ENCODE data around the gene GRK5.

The GRK5 gene

DNA sequence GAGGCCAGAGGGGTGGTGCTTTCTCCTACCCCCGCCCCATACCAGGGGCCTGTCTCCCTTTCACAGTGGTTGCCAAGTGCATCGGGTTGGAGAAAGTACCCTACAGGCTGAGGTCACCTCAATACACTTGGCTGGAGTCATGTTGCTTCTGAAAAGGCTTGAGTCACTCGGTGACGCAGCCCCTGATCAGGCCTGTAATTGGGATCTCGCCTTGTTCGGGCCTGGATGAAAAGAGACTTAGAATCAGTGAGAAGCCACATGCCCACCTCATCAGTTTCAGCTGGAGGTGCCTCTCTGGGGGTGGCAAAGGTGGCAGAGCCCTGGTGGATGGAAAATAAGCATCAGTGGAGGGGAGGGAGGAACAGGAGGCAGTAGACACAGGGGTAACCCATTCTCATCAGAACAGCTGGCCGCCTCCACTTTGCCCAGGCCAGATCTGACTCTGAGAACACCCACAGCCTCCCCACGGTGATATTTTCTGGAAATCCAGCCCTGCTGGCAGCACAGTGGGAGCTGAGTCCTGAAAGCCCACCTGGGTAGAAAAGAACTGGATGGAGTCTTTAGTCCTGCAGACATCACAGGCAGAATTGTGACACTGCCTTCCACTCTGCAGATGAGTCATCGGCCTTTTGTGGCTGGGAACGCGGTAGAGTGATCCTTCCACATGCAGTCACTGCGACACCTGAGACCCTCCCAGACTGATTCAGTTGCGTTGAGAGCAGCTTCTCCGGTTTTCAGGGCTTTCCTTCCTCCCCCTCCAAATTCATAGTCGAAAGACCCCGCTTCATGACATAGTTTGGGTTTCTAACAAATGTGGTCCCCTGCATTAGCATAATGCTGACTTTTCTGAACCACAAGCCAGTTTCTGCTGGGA, 108.0 kb downstream of the GRK5 start:
- DNase-seq (ENCODE audit: insufficient read length) (peak; percentile 71), FAIRE-seq (peak; percentile 46)
- no peak for TF ChIP-seq POLR2AphosphoS5 (IDR thresholded peaks at IDR 0.05; ENCODE audit: low read depth, low read length)
- no peak for TF ChIP-seq TAF1 (IDR thresholded peaks at IDR 0.05; ENCODE audit: borderline replicate concordance, low read depth, low read length)
- TF ChIP-seq POLR2A (IDR thresholded peaks at IDR 0.05; ENCODE audit: low read depth, low read length), result no peak

DNA sequence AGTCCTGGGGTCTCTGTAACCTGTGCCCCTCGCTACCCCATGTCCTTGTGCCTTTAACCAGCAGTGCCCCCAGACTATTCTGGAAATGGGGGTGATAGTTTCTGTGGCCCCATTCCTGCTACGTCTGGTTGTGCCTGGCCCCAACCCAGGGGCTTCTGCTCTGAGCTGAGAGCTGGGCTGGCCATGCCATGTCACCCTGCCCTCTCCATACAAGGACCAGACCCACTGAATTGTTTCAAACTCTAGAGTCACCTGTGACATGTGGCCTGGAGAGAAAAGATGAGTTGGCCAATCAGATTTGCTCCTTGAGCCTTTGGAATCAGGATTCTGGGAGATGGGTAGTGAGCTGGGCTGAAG, 108.6 kb downstream of the GRK5 start:
- no peak for TF ChIP-seq POLR2A (IDR thresholded peaks at IDR 0.05; ENCODE audit: low read depth, low read length)
- no peak for FAIRE-seq
- no peak for DNase-seq (ENCODE audit: insufficient read length)

DNA sequence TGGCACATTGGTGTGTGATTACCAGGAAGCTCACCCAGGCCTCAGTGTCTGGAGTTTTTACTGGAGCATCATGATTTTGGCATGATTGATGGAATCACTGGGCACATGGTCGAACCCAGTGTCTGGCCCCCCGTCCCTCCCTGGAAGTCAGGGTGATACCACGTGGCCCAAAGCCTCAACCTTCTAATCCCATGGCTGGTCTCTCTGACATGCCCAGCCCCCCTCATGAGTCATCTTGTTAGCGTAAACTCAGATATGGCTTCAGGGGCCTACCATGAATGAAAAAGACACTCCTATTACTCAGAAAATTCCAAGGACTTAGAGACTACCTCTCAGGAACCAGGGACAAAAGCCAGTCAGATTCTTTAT, 109.3 kb downstream of the GRK5 start:
- no peak for FAIRE-seq
- TF ChIP-seq POLR2A (IDR thresholded peaks at IDR 0.05; ENCODE audit: low read depth, low read length), result no peak
- no peak for TF ChIP-seq TAF1 (IDR thresholded peaks at IDR 0.05; ENCODE audit: borderline replicate concordance, low read depth, low read length)
- TF ChIP-seq POLR2AphosphoS5 (IDR thresholded peaks at IDR 0.05; ENCODE audit: low read depth, low read length), result no peak
- DNase-seq (ENCODE audit: insufficient read length), result no peak

DNA sequence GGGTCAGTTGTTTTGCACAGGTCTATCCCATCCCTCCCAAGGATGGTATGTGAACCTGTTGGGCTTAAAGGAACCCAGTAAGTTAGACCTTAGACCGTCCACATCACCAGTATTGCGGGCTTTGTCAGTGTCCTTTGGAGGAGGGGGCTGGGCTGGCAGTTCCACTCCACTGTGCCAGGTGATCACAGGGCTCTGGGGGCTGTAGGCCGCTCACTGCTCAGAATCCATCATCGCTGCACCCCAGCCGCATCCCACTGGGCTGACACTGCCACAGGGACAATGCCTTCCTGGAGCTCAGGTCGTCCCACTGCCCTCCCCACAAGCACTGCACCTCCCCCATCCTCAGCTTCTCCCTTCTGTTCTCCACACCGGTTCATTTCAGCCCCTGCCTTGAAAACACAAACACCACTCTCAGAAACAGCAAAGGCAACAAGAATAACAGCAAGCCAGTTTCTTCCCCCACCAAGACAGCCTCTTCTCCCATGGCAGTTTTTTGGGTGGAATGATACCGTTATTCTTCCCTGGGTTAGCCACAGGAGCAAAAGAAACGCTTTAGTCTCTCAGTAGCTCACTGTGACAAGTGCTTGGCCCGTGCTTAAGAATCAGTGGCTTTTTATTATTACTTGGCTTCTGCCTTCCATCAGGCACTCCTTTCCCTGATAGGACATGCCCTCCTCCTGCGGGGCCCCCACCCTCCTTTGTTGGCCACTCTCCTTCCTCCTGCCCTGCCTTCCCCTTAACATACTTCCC, 111.2 kb downstream of the GRK5 start:
- no peak for DNase-seq (ENCODE audit: insufficient read length)
- no peak for FAIRE-seq
- no peak for TF ChIP-seq POLR2AphosphoS5 (IDR thresholded peaks at IDR 0.05; ENCODE audit: low read depth, low read length)
- TF ChIP-seq POLR2A (IDR thresholded peaks at IDR 0.05; ENCODE audit: low read depth, low read length), result no peak
- no peak for TF ChIP-seq TAF1 (IDR thresholded peaks at IDR 0.05; ENCODE audit: borderline replicate concordance, low read depth, low read length)

DNA sequence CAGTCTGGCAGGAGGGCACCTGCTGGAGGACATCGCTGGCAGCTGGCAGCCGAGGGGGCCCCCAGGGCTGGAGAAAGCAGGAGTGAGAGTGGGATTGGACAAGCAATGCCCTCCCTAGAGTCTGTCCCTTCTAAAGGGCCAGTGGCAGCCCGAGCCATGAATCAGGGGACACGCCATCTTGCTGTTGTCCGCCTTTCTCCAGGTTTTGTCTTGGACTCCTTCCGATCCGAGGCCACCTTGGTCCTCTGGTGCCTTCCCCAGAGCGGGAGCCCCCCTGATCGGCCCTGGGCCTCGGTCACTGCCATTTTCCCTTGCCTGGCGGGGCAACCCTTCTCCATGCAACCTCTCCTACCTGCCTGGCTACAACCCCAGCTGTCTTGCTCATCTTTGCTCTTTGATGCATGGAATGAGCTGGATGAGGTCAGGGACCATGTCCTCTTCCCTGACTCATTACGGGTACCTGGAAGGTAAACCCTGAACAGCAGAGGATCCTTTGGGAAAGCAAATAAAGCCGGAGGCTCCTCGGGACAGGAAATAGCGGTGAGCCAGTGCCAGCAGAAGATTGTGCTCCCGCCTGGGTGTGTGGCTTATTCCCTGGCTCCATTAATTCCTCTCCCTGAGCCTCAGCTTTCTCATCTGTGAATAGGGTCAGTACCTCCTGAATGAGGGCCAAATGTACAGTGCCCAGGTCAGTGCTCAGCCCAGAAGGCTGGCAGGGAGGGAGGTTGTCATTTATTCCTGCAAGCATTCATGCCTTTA, 112.0 kb downstream of the GRK5 start:
- DNase-seq (ENCODE audit: insufficient read length) (no peak), FAIRE-seq (no peak)
- TF ChIP-seq POLR2AphosphoS5 (IDR thresholded peaks at IDR 0.05; ENCODE audit: low read depth, low read length) (no peak), POLR2A (IDR thresholded peaks at IDR 0.05; ENCODE audit: low read depth, low read length) (no peak), TAF1 (IDR thresholded peaks at IDR 0.05; ENCODE audit: borderline replicate concordance, low read depth, low read length) (no peak)

DNA sequence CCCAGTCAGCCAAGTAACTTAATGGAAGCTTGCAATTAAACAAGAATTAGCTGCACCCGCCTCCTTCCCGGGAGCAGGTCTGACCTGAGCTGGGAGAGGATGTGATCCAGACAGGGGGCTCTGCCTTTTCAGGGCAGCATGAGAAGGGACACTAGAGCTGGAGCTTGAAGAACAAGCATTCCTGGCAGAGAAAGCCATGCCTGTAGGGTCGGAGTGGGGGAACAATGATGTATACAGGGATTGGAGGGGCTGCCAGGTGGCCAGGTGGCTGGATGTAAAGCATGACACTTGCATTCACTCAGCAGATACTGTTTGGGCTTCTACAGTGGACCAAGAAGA, 112.5 kb downstream of the GRK5 start:
- TF ChIP-seq POLR2A (IDR thresholded peaks at IDR 0.05; ENCODE audit: low read depth, low read length) (no peak), POLR2AphosphoS5 (IDR thresholded peaks at IDR 0.05; ENCODE audit: low read depth, low read length) (no peak), TAF1 (IDR thresholded peaks at IDR 0.05; ENCODE audit: borderline replicate concordance, low read depth, low read length) (no peak)
- DNase-seq (ENCODE audit: insufficient read length) (no peak), FAIRE-seq (no peak)

DNA sequence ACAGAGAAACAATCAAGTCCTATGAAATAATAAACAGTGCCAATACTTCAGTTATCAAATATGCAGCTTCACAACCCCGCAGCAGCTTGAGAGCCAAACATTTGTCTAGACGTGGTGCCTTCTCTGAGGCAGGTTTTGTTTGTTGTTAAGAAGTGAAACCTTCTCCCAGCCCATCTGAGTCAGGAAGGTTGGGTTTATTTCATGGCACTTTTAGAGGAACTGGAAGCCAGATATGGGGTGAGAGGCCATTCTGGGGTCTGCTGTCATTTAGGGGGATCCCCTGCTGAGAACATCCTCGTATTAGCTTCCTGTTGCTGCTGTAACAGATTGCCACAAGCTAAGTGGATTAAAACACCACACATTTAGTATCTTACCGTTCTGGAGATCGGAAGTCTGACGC, 113.6 kb downstream of the GRK5 start:
- FAIRE-seq, result no peak
- TF ChIP-seq POLR2A (IDR thresholded peaks at IDR 0.05; ENCODE audit: low read depth, low read length) (no peak), TAF1 (IDR thresholded peaks at IDR 0.05; ENCODE audit: borderline replicate concordance, low read depth, low read length) (no peak), POLR2AphosphoS5 (IDR thresholded peaks at IDR 0.05; ENCODE audit: low read depth, low read length) (no peak)
- DNase-seq (ENCODE audit: insufficient read length), result no peak

DNA sequence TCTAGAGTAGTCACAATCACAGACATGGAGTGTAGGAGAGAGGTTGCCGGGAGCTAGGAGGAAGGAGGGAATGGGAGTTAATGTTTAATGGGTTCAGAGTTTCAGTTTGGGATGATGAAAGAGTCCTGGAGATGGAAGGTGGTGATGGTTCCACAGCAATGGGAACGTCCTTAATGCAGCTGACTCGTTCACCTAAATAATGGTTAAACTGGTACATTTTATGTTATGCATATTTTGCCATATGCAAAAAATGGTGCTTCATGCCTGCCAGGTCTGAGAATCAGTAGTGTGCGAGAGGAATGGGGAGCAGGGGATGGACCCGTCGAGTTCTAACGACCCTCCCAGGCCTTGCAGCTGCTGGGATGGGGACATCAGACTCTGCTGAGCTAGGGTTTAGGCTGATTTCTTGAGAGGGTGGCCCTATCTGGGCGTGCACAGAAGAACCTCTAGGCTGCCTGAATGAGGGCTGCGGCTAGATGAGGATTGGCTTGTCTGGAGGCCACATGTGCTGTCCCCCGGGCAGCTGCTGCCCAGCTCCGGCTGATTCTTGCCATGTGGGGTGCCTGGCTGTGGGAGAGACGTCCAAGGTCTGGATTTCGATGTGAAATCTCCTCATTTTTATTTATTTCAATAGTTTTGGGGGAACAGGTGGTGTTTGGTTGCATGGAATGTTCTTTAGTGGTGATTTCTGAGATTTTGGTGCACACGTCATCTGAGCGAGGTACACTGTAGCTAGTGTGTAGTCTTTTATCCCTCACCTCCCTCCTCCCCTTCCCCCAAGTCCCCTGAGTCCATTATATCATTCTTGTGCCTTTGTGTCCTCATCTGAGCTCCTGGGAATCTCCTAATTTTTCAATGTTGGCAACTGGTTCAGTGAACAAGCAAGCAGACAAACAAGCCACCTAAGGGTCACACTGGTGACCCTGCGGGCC, 116.0 kb downstream of the GRK5 start:
- TF ChIP-seq TAF1 (IDR thresholded peaks at IDR 0.05; ENCODE audit: borderline replicate concordance, low read depth, low read length) (no peak), POLR2A (IDR thresholded peaks at IDR 0.05; ENCODE audit: low read depth, low read length) (no peak), POLR2AphosphoS5 (IDR thresholded peaks at IDR 0.05; ENCODE audit: low read depth, low read length) (no peak)
- DNase-seq (ENCODE audit: insufficient read length) (no peak), FAIRE-seq (peak; percentile 9)

DNA sequence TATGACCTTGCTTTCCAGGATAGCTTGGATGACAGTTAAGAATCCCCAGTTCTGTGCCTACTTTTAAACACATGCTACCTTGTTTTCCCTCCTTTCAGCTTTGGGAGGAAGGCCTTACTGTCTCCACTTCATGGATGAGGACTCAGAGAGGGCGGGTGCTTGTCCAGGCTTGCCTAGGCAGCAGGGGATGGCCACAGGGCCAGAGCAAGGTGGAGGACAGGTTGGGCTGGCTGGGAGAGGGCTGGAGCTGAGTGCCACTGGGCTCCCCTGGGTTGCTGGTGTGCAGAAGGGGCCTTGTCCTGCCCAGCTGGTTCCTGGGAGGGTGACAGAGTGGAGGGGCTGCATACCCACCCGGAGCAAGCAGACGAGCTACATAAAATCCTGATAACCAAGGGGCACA, 117.8 kb downstream of the GRK5 start:
- no peak for TF ChIP-seq POLR2AphosphoS5 (IDR thresholded peaks at IDR 0.05; ENCODE audit: low read depth, low read length)
- TF ChIP-seq TAF1 (IDR thresholded peaks at IDR 0.05; ENCODE audit: borderline replicate concordance, low read depth, low read length), result no peak
- no peak for TF ChIP-seq POLR2A (IDR thresholded peaks at IDR 0.05; ENCODE audit: low read depth, low read length)
- no peak for DNase-seq (ENCODE audit: insufficient read length)
- FAIRE-seq, result no peak

DNA sequence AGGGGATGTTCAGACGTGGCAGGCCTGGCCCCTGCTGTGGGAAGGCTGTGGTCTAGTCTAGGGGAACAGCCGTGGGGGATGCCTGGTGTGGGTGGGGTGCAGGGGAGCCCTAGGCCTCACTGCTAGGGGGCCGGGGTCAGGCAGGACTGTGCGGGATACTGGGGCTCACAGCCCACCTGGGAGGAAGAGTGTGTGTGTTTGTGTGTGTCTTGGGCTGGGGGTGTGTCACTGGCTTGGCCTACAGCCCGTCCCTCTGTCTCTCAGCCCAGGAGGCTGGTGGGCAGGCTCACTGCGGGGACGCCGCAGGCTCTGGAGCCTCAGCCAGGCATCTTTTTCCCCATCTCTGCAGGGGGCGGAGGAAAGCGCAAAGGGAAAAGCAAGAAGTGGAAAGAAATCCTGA, 118.8 kb downstream of the GRK5 start:
- TF ChIP-seq POLR2AphosphoS5 (IDR thresholded peaks at IDR 0.05; ENCODE audit: low read depth, low read length), result no peak
- TF ChIP-seq TAF1 (IDR thresholded peaks at IDR 0.05; ENCODE audit: borderline replicate concordance, low read depth, low read length), result no peak
- TF ChIP-seq POLR2A (IDR thresholded peaks at IDR 0.05; ENCODE audit: low read depth, low read length), result no peak
- FAIRE-seq (no peak), DNase-seq (ENCODE audit: insufficient read length) (no peak)

Data from GM12892 (cell line).